GM18858 (cell line): Measurements from ENCODE around the gene SMYD5.

ENCODE experiments used
- ATAC-seq: cut with Tn5 transposase; IDR thresholded peaks from one replicate; pipeline ENCODE4 v1.9.1; 2021; ENCODE audit not compliant: unreplicated experiment

Gene SMYD5

DNA sequence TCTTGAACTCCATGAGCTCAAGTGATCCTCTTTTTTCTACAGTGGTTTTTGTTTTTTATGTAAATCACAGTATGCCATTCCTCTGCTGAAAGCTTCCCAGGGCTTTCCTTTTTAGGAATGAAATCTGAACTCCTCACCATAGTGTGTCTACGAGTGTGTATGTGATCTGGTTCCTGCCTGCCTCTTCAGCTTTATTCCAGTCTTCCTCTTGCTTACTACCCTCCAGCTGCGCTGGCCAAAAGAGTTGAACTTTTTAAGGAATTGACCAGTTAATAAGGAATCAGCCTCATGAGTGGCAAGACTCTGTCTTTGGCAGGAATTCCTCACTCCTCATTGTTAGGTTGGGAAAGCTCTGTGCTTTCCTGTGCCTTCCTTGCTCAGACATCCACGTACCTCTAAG, 24.1 kb downstream of the SMYD5 start:
- ATAC-seq: no peak

- no peak for ATAC-seq
These were observed 24.9 kb downstream of the SMYD5 start for GRCh38 chr2:73238976-73239375.

- ATAC-seq: no peak
These were observed 25.7 kb downstream of the SMYD5 start for GRCh38 chr2:73239776-73240175.

DNA sequence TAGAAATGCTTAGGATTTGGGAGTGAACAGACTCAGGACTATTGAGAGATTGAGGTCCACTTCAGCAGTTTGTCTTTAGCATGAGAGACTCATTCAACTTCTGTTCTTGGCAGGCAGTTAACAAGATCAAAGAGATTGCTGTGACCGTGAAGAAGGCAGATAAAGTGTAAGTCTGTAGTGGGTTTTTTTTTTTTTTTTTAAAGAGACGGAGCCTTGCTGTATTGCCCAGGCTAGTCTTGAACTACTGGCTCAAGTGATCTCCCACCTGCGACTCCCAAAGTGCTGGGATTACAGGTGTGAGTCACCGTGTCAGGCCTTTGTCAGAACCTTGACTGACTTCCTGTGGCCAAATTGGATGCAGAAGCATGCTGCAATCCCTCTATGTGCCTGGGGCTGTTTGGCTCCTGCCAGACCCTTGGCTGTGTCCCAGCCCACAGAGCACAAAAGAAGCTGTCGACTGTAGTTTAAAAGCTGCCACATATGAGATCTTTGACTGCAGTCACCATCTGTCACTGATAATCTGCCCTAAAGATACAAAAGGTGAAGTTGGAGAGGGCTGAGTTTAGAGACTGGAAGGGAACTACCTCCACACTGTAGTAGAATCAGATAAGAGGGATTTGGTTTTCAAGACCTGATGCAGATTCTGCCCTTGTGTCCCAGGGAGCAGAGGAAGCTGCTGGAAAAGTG, 30.0 kb downstream of the SMYD5 start:
- no peak for ATAC-seq

- no peak for ATAC-seq
These were observed 30.5 kb downstream of the SMYD5 start for GRCh38 chr2:73244580-73244979.

DNA sequence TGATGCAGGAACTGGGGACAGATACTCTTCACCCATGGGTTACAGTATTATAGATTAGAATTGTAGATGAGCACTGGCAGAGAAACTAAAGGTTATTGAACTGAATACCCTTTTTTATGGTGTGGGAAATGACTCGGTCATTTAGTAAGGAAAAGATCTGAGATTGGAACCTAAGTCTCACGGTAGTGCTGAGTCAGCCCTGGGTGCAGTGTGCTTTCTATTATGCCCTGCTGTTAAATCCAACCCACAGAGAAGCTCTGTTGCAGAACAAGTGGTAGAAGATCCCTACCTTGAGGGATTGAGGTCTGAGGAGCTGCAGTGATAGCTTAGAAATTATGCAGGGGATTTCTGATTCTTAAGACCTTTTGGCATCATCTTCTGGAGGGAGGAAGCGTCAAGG, 32.8 kb downstream of the SMYD5 start:
- ATAC-seq: no peak

DNA sequence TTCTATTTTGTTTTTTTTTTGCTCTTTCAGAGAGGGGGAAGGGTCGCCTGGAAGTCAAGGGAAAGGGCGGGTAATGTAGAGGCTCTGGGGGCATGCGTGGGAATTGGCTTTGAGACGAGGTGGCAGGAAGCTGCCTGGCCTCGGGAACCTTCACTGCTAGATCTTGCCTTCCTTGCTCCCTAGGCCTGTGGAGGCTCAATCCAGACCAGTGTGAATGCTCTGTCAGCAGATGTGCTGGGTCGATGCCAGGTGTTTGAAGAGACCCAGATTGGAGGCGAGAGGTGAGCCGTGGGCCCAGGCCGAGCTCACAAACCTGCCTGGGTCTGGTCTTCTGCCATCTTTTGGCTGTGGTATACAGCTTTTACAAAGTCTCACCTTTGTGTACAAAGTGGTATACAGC, 35.6 kb downstream of the SMYD5 start:
- no peak for ATAC-seq

- ATAC-seq: no peak
These were observed 37.1 kb downstream of the SMYD5 start for GRCh38 chr2:73250872-73251846.

DNA sequence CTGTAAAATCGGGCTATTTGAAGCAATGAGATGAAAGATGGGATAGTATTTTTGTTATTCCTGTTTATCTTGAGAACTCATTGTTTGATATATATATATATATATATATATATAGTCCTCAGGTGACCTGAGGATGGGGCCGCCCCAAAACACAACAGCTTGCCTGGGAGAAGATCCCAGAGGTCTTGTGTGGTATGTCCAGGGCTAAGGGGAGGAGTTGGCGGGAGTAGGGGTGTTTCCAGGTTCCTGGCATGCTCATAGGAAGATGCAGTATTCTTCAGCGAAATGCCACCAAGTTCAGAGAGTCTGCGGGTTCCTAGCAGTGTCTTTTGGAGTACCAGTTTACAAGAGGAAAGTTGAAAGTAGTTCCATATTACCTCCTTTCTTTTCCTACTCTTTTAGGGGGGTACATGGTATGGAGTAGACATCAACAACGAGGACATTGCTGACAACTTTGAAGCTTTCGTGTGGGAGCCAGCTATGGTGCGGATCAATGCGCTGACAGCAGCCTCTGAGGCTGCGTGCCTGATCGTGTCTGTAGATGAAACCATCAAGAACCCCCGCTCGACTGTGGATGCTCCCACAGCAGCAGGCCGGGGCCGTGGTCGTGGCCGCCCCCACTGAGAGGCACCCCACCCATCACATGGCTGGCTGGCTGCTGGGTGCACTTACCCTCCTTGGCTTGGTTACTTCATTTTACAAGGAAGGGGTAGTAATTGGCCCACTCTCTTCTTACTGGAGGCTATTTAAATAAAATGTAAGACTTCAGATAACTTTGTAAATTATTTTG, 38.4 kb downstream of the SMYD5 start:
- ATAC-seq: no peak

- no peak for ATAC-seq
These were observed 39.4 kb downstream of the SMYD5 start for GRCh38 chr2:73253400-73253799.

GRCh38 chr2:73253901-73254300, 39.9 kb downstream of the SMYD5 start:
- ATAC-seq: no peak

DNA sequence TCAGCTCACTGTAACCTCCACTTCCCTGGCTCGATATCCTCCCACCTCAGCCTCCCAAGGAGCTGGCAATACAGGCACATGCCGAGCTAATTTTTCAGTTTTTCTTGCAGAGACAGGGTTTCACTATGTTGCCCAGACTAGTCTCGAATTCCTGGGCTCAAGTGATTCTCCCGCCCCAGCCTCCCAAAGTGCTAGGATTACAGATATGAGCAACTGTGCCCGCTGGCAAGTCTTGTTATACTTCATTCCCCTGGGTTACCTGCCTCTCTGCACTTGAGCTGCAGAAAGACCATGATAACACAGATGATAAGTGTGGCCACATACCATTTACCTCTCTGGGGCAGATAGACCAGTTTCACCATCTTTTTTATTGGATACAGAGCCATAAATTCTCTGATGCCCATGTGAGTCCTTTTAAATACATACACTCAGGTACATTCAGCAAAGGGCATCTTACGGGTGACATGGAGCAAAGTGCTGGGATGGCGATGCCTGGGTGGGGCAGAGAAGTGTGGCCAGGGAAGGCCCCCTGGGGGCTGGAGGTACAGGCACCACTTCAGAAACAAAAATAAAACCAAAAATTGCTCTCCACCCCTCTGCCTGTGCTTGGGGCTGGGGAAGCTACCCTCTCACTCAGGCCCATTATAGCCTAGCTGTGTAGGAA, 40.4 kb downstream of the SMYD5 start:
- no peak for ATAC-seq

DNA sequence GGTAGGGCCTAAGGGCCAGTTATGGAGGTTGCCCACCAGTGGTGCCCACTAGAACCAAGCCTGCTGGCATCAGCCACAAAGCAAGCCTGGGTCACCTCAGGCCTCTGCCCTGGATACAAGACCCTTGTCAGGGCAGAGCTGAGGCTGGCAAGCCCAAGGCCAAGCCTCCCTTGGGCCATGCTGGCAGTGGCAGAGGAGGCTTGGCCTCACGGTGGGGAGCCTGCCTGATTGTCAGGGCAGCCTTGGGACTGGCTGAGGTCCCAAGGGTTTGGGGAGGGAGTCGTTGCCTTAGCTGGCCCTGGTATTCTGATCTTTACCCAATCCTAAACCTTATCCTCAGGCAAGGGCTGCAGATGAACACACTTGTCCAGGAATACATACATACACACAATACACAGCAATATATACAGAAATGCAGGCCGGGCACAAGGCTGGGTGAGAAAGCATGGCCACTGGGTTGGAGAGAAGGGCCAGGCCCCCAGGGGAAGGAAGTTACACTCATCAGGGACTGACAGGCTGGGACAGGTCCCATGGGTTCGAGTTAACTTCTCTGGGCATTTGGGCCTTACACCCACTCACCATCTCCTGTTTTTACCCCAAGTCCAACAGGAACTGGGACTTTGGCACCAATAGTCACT, 41.1 kb downstream of the SMYD5 start:
- ATAC-seq: no peak

- ATAC-seq: no peak
These were observed 42.0 kb downstream of the SMYD5 start for GRCh38 chr2:73255907-73256617.

DNA sequence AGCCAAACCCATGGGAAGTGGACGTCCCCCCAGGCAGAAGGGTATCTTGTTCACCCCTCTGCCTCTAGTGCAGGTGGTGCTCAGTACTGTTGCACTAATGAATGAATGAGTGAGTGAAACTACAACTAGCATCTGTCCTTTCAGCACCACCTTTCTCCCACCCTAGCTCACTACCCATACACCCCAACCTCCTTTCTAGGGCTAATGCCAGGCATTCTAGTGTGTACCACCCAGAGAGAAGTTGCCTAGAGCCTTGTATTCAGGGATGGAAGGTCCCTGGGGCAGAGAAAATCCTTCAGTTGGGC, 42.5 kb downstream of the SMYD5 start:
- no peak for ATAC-seq

- ATAC-seq: no peak
These were observed 43.0 kb downstream of the SMYD5 start for GRCh38 chr2:73257021-73257420.

- ATAC-seq: no peak
These were observed 43.5 kb downstream of the SMYD5 start for GRCh38 chr2:73257425-73258125.

- ATAC-seq: no peak
These were observed 44.3 kb downstream of the SMYD5 start for GRCh38 chr2:73258186-73258912.

- no peak for ATAC-seq
These were observed 44.8 kb downstream of the SMYD5 start for GRCh38 chr2:73258913-73259215.
